GM21390 (cell line): ENCODE data around the gene ARL15.

Experiments
- ATAC-seq: cut with Tn5 transposase; IDR thresholded peaks from one replicate; pipeline ENCODE4 v1.9.1; 2021; ENCODE audit not compliant: unreplicated experiment

The ARL15 gene

GRCh38 chr5:54288568-54289217, 21.7 kb downstream of the ARL15 start:
- no peak for ATAC-seq

DNA sequence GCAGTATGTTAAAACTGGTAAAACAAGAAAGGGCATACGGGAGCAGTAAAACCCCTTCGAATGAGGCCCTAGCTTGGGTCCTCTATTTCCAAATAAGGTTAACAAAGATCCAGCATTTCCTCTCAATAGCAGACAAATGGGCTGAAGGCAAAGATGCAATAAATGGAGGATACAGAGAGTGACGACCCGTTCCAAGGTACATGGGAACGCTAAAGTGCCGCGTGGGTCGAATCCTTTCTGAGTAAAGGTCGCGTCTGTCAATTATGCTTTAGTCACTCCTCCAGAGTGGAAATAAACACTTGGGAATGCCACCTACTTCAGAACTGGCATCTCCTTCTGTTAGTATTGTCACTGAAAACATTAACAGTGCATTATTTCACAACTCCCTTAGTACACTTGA, 24.7 kb downstream of the ARL15 start:
- no peak for ATAC-seq

DNA sequence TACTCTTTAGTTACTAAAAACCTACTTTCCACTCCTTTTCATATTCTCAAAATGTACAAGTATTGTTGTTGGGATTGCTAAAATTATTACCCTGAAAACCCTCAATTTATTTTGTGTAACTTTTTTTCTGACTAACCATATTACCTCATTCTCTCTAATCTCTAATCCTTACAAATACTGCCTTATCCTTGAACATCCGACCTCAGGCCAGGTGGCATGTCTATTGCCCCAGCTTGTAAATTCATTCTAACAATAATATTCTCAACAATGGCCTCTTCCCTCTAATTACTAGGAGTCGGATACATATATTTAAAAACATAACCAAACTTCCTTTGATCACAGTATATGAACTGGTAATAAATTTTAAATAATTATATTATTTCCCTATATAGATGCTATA, 25.8 kb downstream of the ARL15 start:
- no peak for ATAC-seq

GRCh38 chr5:54282876-54283275, 27.5 kb downstream of the ARL15 start:
- ATAC-seq, result no peak

DNA sequence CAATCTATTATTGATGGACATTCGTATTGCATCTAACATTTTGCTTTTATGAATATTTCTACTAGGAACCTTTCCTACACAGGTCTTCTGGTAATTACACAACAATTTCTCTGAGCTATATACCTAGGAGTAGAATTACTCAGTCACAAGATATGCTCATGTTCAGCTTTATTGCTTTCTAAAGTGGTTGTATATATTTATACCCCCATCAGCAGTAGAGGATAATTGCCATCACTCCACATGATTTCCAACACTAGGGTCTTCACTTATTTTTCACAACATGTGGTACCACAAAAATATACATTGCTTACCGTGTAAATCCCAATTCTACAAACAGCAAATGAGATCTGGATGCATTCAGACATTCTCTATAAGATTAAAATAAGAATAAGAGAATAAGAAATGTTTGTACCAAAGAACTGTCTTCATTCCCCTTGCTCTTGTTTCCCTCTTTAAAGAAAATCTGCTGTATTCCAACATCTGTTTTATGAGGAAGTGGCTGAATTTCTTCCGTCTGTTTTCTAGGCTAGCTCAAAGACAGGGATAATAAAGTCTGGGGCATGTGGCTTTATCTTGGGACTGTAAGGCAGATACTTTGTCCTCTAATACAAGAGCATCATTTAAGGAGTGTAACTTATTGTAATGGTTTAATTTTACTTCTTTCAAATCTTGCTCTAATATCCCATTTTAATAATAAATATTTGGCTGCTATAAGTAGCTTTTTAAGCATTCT, 28.2 kb downstream of the ARL15 start:
- ATAC-seq, result no peak

GRCh38 chr5:54279960-54280359, 30.4 kb downstream of the ARL15 start:
- no peak for ATAC-seq

DNA sequence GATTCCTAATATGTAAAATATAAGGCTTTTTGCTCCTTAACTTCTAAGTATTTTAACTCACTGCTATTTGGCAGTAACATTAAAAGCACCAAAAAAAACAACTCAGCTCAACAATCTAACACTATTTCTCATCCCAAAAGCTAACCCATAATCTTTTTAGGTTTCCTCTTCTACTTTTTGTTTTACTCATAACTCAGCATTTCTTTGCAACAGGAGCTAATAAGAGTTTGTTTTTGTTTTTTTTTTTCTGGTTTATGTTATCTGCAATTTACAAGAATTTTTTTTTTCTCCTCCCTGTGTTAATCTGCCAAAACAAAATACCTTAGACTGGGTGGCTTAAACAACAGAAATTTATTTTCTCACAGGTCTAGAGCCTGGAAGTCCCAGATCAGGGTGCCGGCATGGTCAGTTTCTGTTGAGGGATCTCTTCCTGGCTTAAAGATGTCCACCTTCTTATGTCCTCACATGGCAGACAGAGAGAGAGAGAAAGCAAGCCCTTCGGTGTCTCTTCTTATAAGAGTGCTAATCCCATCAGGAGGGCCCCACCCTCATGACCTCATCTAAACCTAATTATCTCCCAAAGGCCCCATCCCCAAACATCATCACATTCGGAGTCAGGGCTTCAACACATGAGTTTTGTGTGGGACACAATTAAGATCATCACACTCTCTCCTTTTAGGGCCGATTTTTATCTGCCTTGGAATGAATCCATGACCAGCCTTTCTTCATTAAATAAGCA, 31.2 kb downstream of the ARL15 start:
- ATAC-seq, result no peak

GRCh38 chr5:54278036-54278830, 32.1 kb downstream of the ARL15 start:
- ATAC-seq, result no peak

GRCh38 chr5:54276048-54276447, 34.3 kb downstream of the ARL15 start:
- no peak for ATAC-seq

DNA sequence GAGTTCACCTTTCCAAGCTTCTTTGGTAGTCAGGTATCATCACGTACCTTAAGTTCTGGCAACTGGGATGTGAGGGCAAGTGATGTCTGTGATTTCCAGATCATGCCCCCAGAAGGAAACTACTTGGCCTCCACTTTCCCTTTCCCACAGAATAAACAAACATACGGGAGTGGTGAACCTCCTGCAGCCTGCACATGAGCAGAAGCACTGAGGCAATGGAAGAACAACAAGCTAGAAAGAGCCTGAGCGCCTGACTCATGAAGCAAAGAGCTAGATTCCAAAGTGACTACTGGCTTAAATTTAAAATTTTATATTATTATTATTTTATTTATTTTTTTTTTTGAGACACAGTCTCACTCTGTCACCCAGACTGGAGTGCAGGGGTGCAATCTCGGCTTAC, 35.0 kb downstream of the ARL15 start:
- no peak for ATAC-seq

DNA sequence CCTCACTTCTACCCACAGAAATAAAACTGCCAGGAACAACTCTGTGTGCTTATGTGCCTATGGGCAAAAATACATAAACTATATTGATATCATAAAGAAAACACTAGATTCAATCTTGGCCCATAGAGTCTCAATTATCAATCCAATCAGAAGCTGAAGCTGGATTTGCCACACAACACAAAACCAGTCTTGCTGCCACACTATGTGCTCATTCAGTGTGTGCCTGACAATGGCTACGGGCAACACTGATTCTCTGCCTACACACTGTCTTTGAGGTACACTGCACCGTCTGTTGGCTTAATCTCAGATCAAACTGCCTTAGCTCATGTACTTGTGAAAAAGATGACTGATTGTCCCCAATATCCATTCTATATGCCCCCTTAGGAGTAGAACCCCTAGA, 35.4 kb downstream of the ARL15 start:
- ATAC-seq, result no peak

DNA sequence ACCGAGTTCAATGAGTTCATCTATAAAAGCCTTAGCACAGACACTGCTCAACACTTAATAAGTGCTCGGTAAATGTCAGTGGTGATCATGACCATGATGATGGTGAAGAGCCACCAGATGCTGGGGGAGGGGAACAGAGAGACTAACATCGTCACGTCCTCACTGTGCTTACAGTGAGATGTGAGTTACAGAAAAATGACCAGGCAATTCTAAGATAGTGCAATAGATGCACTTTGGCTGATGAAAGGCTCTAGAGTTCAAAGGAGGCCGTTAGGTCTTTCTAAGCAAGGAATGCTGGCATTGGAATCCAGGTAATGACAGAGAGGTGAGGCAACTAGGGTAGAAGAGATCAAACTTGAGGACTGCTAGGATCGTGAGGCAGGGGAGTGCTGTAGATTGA, 36.7 kb downstream of the ARL15 start:
- no peak for ATAC-seq

DNA sequence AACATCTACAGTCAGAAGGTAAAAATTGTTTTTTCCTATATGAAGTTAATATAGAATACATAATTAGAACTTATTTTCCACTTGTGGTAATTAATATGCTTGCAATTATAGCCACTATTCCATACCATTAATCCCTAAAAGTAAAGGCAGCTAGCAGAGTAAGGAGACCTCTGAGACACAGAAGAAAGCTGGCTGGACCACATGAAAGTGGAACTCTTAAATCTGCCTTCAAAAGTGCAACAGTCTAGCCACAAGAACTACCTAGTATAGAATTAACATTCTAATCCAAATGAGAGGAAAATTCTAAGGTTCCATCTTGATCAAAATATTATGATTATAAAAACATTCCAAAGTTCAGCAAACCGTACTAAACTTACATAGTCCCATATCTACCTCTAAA, 37.6 kb downstream of the ARL15 start:
- no peak for ATAC-seq

- no peak for ATAC-seq
Observed at GRCh38 chr5:54270326-54270725, 40.0 kb downstream of the ARL15 start.

DNA sequence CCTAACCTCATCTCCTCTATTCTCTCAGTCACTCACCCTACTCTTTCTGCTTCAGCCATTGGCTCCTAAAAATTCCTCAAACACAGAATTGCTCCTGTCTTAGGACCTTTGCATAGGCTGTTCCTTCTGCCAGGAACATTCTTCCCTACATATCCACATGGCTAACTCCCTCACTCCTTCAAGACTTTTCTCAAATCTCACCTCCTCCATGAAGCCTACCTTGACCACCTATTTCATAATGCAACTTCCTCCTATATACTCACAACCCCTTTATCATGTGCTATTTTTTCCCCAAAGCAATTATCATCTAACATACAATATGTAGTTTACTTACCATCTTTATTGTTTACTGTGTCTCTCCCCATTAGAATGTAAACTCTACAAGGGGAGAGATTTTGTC, 45.8 kb downstream of the ARL15 start:
- ATAC-seq, result no peak

DNA sequence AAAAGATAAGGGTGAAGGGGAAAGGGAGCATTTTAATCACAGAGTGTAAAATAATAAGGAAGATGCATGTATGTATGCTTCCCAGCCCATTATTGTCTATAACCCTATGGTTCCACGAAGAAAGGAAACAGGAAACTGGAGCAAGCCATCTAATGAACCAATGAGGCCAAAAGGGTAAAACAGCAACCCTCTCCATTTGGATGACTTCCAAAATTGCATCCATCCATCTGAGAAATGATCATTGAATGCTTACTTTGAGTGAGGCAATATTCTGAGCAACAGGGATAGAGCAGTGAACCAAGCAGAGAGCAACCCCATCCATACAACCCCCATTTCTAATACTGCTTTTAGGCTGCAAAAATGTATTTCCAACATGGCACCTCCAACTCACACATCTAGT, 46.9 kb downstream of the ARL15 start:
- no peak for ATAC-seq

DNA sequence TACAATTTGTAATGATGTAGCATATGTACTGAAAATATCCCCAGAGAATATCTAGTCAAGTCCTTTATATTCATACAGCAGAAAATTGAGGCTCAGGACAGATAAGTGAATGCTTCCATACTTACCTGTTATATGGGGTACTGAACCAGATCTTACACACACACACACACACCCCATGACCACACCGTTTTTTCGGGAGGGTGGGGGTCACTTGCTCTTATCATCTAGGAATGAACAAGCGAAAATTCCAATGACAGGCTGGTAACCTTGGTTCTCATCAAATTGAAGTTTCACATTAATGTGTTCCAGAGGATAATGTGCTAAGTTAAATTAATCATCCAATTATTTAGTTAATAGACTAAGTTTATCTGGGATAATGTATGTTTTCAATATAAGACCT, 48.8 kb downstream of the ARL15 start:
- no peak for ATAC-seq

DNA sequence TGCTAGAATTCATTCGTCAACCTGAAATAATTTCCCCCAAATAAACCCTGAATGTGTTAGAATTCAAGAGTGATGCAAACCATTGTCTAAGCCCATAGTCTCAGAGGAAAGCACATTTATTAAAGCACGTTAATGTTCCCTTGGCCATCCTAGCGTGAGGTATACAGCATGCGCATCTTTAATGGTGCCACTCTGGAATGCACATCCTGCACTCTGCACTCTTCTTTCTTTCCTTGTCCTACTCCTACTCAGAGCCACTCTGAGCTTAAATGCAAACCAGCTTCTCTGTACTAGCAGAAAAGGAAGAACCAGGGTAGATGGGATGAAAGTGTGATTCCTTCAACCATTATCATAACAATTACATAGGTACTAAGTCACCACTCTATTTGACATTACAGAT, 50.4 kb downstream of the ARL15 start:
- ATAC-seq, result no peak

- ATAC-seq, result no peak
Observed at GRCh38 chr5:54259090-54259489, 51.3 kb downstream of the ARL15 start.

DNA sequence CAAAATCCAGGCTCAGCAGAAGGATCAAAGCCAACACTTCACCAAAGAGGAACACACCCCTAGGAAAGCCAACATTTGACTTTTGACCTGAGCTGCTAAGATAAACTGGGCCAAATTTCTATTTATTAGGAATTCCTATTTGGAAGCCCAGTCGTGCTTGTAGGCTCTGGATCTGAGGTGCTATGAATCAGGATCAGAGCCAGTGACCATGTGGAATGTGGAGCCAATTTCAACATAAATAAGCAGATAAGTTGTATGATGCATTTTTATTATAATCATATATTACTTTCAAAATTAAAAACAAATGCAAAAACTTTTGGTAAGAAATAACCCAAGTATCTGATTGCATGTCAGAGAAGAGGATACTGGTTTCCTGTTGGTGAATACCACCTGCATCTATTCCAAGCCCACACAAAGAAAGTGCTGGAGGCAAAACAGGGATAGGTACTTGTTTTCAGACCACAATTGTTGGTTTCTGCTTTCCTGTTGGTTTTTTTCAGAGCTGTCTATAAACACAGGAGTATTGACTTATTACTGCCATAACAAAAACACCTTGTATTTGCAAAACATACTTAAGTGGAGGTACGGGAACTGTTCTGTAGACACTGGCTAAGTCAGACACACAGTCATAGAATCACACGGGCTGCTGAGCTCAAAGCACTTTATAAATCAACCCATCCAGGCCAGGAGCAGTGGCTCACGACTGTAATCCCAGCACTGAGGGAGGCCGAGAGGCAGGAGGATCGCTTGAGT, 52.8 kb downstream of the ARL15 start:
- ATAC-seq, result no peak
